ENCODE data around the gene PLEK.

PLEK gene

DNA sequence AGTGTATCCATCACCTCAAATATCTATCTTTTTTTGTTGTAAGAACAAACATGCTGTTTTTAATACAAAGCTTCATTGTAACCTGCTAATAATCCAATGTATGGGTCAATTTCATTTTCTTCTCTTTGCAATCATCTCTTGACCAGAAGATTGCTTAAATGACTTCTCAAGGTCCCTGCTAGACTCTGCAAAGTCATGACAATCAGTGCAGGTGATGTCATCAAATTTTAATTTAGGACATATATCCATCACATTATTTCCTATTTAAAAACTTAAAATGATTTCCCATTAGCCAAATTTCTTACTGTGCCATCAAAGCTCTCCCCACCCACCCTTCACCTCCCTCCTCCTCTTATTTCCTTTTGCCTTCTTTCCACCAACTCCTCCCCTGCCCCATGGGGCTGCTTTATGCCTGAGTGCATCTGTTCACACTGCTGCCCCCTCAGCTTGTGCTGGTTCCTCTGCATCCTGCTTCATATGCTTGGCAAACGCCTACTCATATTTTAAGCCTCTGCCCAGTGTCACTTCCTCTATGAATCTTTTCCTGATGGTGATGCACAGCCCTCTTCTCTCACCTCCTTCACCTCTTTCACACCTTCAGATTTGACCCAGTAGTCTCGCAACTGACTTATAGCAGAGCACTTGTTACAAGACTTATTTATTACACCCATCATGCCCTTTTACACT lies 20.3 kb downstream of the PLEK start:
- peak; percentile 31; the same call in 1 of the 2 replicates for TF ChIP-seq POLR2AphosphoS5 (IDR thresholded peaks at IDR 0.05; ENCODE audit: low read depth)
- TF ChIP-seq REST (IDR thresholded peaks at IDR 0.05; ENCODE audit: insufficient replicate concordance, low read depth) = no peak
- peak; percentile 51; the same call in 1 of the 2 replicates for TF ChIP-seq SPI1 (IDR thresholded peaks at IDR 0.05; ENCODE audit: borderline replicate concordance, low read depth)
- no peak overlapping the region for H3K4me3 ChIP-seq (replicated peaks; ENCODE audit: insufficient read depth, low read length)
- H3K27ac ChIP-seq (replicated peaks) = no peak overlapping the region
- DNase-seq (ENCODE audit: low read depth in 1 of 2, low spot score in 1 of 2) = peak in 1 of 2 experiments; percentile 38
- no peaks in the 10 kb centered on the region for H3K27me3 ChIP-seq (ENCODE audit: insufficient read depth, poor library complexity, severe bottlenecking)

DNA sequence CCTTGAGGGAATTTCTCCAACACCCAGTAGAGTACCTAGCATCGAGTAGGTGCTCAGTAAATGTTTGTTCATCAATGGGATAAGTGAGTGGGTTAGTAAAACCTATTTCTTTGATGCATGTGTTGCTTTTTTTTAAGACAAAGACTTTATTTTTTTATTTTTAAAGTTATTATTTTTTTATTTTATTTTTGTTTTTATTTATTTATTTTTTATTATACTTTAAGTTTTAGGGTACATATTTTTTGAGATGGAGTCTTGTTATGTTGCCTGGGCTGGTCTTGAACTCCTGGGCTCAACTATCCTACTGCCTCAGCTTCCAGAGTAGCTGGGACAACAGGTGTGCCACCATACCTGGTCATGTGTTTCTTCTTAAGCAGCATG lies 20.8 kb downstream of the PLEK start:
- H3K4me3 ChIP-seq (replicated peaks; ENCODE audit: insufficient read depth, low read length) = no peak overlapping the region
- no peak overlapping the region; the same call in 1 of the 2 replicates for H3K27ac ChIP-seq (replicated peaks)
- no peaks in the 10 kb centered on the region for H3K27me3 ChIP-seq (ENCODE audit: insufficient read depth, poor library complexity, severe bottlenecking)
- DNase-seq (ENCODE audit: low read depth in 1 of 2, low spot score in 1 of 2) = no peak
- TF ChIP-seq SPI1 (IDR thresholded peaks at IDR 0.05; ENCODE audit: borderline replicate concordance, low read depth) = no peak
- TF ChIP-seq REST (IDR thresholded peaks at IDR 0.05; ENCODE audit: insufficient replicate concordance, low read depth) = no peak
- TF ChIP-seq, protein P1, sequence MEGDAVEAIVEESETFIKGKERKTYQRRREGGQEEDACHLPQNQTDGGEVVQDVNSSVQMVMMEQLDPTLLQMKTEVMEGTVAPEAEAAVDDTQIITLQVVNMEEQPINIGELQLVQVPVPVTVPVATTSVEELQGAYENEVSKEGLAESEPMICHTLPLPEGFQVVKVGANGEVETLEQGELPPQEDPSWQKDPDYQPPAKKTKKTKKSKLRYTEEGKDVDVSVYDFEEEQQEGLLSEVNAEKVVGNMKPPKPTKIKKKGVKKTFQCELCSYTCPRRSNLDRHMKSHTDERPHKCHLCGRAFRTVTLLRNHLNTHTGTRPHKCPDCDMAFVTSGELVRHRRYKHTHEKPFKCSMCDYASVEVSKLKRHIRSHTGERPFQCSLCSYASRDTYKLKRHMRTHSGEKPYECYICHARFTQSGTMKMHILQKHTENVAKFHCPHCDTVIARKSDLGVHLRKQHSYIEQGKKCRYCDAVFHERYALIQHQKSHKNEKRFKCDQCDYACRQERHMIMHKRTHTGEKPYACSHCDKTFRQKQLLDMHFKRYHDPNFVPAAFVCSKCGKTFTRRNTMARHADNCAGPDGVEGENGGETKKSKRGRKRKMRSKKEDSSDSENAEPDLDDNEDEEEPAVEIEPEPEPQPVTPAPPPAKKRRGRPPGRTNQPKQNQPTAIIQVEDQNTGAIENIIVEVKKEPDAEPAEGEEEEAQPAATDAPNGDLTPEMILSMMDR (IDR thresholded peaks at IDR 0.05; ENCODE audit: insufficient read depth, low read length) = no peak
- no peak for TF ChIP-seq POLR2AphosphoS5 (IDR thresholded peaks at IDR 0.05; ENCODE audit: low read depth)
- no peak for TF ChIP-seq GABPA (IDR thresholded peaks at IDR 0.05; ENCODE audit: low read depth)

DNA sequence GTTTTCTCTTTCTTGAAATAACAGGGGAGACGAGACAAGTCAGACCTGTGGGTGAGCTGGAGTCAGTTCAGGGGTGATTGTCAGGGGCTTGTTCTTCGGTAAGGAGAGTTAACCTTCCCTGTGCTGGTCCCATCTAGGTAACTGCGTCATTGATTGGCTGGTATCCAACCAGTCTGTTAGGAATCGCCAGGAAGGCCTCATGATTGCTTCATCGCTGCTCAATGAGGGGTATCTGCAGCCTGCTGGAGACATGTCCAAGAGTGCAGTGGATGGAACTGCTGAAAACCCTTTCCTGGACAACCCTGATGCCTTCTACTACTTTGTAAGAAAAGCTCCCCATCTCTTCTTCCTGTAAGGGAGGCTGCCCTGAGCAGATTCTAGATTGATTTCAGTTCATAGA lies 21.3 kb downstream of the PLEK start:
- TF ChIP-seq, protein P1 (IDR thresholded peaks at IDR 0.05; ENCODE audit: insufficient read depth, low read length) = no peak
- 0 out of 2 replicates have a peak, but pooled peaks have one; percentile 24 for TF ChIP-seq POLR2AphosphoS5 (IDR thresholded peaks at IDR 0.05; ENCODE audit: low read depth)
- no peak overlapping the region for H3K4me3 ChIP-seq (replicated peaks; ENCODE audit: insufficient read depth, low read length)
- DNase-seq (ENCODE audit: low read depth in 1 of 2, low spot score in 1 of 2) = no peak
- H3K27ac ChIP-seq (replicated peaks) = no peak overlapping the region; the same call in 1 of the 2 replicates
- no peaks in the 10 kb centered on the region for H3K27me3 ChIP-seq (ENCODE audit: insufficient read depth, poor library complexity, severe bottlenecking)

- DNase-seq (ENCODE audit: low read depth in 1 of 2, low spot score in 1 of 2) = peak; percentile 75 to 78
- TF ChIP-seq POLR2AphosphoS5 (IDR thresholded peaks at IDR 0.05; ENCODE audit: low read depth) = peak; percentile 27; the same call in 1 of the 2 replicates
- TF ChIP-seq SPI1 (IDR thresholded peaks at IDR 0.05; ENCODE audit: borderline replicate concordance, low read depth) = peak; percentile 8; the same call in 1 of the 2 replicates
- TF ChIP-seq REST (IDR thresholded peaks at IDR 0.05; ENCODE audit: insufficient replicate concordance, low read depth) = no peak
- TF ChIP-seq GABPA (IDR thresholded peaks at IDR 0.05; ENCODE audit: low read depth) = no peak
- TF ChIP-seq, protein P1 (IDR thresholded peaks at IDR 0.05; ENCODE audit: insufficient read depth, low read length) = no peak
- Histone ChIP-seq H3K27ac (replicated peaks) (peak overlapping the region; percentile 68), H3K4me3 (replicated peaks; ENCODE audit: insufficient read depth, low read length) (no peak overlapping the region), H3K27me3 (ENCODE audit: insufficient read depth, poor library complexity, severe bottlenecking) (no peaks in the 10 kb centered on the region)
Measured at GRCh38 chr2:68387408-68388350, 22.6 kb downstream of the PLEK start.

Measured in HL-60 (cell line).